Tibial nerve (tissue), 3 donors: ENCODE results near the gene SETDB1.
"Not testable (repeated sequence)": the region's sequence is repeated elsewhere in the genome, so short reads cannot be mapped to it uniquely, and the experiment has no call there.

ENCODE experiments used
- CTCF ChIP-seq, 5 experiments: fragments of 200-600 bp in 3 of 5; fragments of 450-650 bp in 2 of 5; sonication (generic) in 3 of 5; IDR thresholded peaks; one replicate each; pipeline ENCODE4 v1.5.1; 2016 to 2019; ENCODE audit warnings: antibody characterized with exemption in 5 of 5, mild to moderate bottlenecking in 3 of 5, moderate library complexity in 2 of 5
- POLR2A ChIP-seq, 2 donors: fragments of 450-650 bp; IDR thresholded peaks; one replicate each; pipeline ENCODE4 v1.6.1; 2017; ENCODE audit warnings: antibody characterized with exemption in 2 of 2, mild to moderate bottlenecking in 2 of 2, moderate library complexity in 2 of 2

- TF ChIP-seq CTCF, POLR2A (IDR thresholded peaks at IDR 0.05): not testable (repeated sequence)
These were observed 26.4 kb upstream of the SETDB1 start for GRCh38 chr1:150899795-150900194.
